GM12878 (cell line): ENCODE results near the gene ZNF506. TPM values are rescaled to one million over a fixed set of nuclear protein-coding genes. Genes with fewer than 3 reads are reported as not detected.

Source experiments
- BMI1 ChIP-seq: fragments of 450-650 bp; IDR thresholded peaks from 2 replicates; pipeline ENCODE4 v1.6.1; 2016; ENCODE audit warnings: mild to moderate bottlenecking, moderate library complexity, borderline replicate concordance
- SMAD1 ChIP-seq: fragments of 450-650 bp; IDR thresholded peaks from 2 replicates; pipeline ENCODE4 v1.6.1; 2018; ENCODE audit warnings: mild to moderate bottlenecking, low read depth; ENCODE audit not compliant: partially characterized antibody
- ZNF207 ChIP-seq: fragments of 450-650 bp; IDR thresholded peaks from 2 replicates; pipeline ENCODE4 v1.6.1; 2014; ENCODE audit warnings: antibody characterized with exemption, mild to moderate bottlenecking, borderline replicate concordance
- polyA plus RNA-seq, 11 experiments: library from polyadenylated mRNA; depleted of rRNA in 4 of 11; unstranded in 6 of 11; stranded (reverse) in 5 of 11; fragments of >200 nt; fragmentation: Nextera tagmentation in 4 of 11; fragmentation: Illumina TruSeq in 1 of 11; extraction: Ambion mirVana in 4 of 11; extraction: Trizol in 1 of 11; gene quantifications; 1 replicate in 1 of 11; 2 replicates in 10 of 11; pipeline versions ENCODE4 v1.2.1 to v1.2.3, GENCODE V29; 2011 to 2016; ENCODE audit warnings: inconsistent platforms in 2 of 11, missing spikeins in 2 of 11, low read depth in 1 of 11
- small RNA-seq: library from RNA; depleted of rRNA; stranded (forward); fragments of <200 nt; gene quantifications from one replicate; pipeline ENCODE3, GENCODE V24; 2014
- total RNA-seq, 4 experiments: library from RNA; depleted of rRNA in 3 of 4; stranded (reverse); fragments of >200 nt in 3 of 4; fragmentation: Illumina TruSeq in 1 of 4; extraction: Trizol in 1 of 4; gene quantifications; 2 replicates each; pipeline versions ENCODE4 v1.2.1 to v1.2.3, GENCODE V29; 2013 to 2021
- TF ChIP-seq, protein P1 (sequence below): fragments of 450-650 bp; IDR thresholded peaks from 2 replicates; pipeline ENCODE4 v1.6.1; 2016; ENCODE audit warnings: mild to moderate bottlenecking, moderate library complexity, borderline replicate concordance
- TF ChIP-seq, protein P2 (sequence below): fragments of 450-650 bp; formaldehyde crosslinking; IDR thresholded peaks from 2 replicates; pipeline ENCODE4 v1.5.0; 2022; ENCODE audit warnings: mild to moderate bottlenecking, missing genetic modification characterization
- TF ChIP-seq, protein P3 (sequence below): fragments of 450-650 bp; conservative IDR thresholded peaks from 2 replicates; pipeline ENCODE4 v1.6.1; 2017; ENCODE audit warnings: mild to moderate bottlenecking, moderate library complexity

ZNF506 gene
- total and polyA plus RNA-seq, 10 of the 15 experiments (the other 5 are each of a cell fraction or from before 2014, with no cell fraction given): 3.5 to 12.0 (median 7.9) TPM

GRCh38 chr19:19742773-19743172 lies 78.8 kb downstream of the ZNF506 start (continued):
- TF ChIP-seq, protein P1, sequence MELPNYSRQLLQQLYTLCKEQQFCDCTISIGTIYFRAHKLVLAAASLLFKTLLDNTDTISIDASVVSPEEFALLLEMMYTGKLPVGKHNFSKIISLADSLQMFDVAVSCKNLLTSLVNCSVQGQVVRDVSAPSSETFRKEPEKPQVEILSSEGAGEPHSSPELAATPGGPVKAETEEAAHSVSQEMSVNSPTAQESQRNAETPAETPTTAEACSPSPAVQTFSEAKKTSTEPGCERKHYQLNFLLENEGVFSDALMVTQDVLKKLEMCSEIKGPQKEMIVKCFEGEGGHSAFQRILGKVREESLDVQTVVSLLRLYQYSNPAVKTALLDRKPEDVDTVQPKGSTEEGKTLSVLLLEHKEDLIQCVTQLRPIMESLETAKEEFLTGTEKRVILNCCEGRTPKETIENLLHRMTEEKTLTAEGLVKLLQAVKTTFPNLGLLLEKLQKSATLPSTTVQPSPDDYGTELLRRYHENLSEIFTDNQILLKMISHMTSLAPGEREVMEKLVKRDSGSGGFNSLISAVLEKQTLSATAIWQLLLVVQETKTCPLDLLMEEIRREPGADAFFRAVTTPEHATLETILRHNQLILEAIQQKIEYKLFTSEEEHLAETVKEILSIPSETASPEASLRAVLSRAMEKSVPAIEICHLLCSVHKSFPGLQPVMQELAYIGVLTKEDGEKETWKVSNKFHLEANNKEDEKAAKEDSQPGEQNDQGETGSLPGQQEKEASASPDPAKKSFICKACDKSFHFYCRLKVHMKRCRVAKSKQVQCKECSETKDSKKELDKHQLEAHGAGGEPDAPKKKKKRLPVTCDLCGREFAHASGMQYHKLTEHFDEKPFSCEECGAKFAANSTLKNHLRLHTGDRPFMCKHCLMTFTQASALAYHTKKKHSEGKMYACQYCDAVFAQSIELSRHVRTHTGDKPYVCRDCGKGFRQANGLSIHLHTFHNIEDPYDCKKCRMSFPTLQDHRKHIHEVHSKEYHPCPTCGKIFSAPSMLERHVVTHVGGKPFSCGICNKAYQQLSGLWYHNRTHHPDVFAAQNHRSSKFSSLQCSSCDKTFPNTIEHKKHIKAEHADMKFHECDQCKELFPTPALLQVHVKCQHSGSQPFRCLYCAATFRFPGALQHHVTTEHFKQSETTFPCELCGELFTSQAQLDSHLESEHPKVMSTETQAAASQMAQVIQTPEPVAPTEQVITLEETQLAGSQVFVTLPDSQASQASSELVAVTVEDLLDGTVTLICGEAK: no peak
- TF ChIP-seq BMI1: no peak
- TF ChIP-seq, protein P2, sequence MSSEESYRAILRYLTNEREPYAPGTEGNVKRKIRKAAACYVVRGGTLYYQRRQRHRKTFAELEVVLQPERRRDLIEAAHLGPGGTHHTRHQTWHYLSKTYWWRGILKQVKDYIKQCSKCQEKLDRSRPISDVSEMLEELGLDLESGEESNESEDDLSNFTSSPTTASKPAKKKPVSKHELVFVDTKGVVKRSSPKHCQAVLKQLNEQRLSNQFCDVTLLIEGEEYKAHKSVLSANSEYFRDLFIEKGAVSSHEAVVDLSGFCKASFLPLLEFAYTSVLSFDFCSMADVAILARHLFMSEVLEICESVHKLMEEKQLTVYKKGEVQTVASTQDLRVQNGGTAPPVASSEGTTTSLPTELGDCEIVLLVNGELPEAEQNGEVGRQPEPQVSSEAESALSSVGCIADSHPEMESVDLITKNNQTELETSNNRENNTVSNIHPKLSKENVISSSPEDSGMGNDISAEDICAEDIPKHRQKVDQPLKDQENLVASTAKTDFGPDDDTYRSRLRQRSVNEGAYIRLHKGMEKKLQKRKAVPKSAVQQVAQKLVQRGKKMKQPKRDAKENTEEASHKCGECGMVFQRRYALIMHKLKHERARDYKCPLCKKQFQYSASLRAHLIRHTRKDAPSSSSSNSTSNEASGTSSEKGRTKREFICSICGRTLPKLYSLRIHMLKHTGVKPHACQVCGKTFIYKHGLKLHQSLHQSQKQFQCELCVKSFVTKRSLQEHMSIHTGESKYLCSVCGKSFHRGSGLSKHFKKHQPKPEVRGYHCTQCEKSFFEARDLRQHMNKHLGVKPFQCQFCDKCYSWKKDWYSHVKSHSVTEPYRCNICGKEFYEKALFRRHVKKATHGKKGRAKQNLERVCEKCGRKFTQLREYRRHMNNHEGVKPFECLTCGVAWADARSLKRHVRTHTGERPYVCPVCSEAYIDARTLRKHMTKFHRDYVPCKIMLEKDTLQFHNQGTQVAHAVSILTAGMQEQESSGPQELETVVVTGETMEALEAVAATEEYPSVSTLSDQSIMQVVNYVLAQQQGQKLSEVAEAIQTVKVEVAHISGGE (CRISPR knock-in tag): no peak
- no peak for TF ChIP-seq SMAD1
- TF ChIP-seq, protein P3, sequence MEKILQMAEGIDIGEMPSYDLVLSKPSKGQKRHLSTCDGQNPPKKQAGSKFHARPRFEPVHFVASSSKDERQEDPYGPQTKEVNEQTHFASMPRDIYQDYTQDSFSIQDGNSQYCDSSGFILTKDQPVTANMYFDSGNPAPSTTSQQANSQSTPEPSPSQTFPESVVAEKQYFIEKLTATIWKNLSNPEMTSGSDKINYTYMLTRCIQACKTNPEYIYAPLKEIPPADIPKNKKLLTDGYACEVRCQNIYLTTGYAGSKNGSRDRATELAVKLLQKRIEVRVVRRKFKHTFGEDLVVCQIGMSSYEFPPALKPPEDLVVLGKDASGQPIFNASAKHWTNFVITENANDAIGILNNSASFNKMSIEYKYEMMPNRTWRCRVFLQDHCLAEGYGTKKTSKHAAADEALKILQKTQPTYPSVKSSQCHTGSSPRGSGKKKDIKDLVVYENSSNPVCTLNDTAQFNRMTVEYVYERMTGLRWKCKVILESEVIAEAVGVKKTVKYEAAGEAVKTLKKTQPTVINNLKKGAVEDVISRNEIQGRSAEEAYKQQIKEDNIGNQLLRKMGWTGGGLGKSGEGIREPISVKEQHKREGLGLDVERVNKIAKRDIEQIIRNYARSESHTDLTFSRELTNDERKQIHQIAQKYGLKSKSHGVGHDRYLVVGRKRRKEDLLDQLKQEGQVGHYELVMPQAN: no peak
- no peak for TF ChIP-seq ZNF207

Small RNA genes within 50 kb of the gene (small RNA-seq; reads per million reads assigned to genes)
- gene AC011477.5: not detected

Other genes with a start within 250 kb of the ZNF506 start
Only the 7 nearest of the 9 such genes appear.
- 9.4 and 11.3 TPM in 2 replicates for gene LPAR2, start 193.5 kb downstream of the ZNF506 start, total RNA-seq (2014; rRNA removed)
- gene LPAR2, start 193.5 kb downstream of the ZNF506 start, total RNA-seq (2014; rRNA removed; fragmentation: Illumina TruSeq; extraction: Trizol): 5.0 and 6.3 TPM in 2 replicates
- 19.0 and 22.9 TPM in 2 replicates for gene LPAR2, start 193.5 kb downstream of the ZNF506 start, total RNA-seq (2021)
- gene LPAR2, start 193.5 kb downstream of the ZNF506 start, polyA plus RNA-seq (2011; rRNA removed): 6.6 and 9.0 TPM in 2 replicates
- 8.6 and 12.6 TPM in 2 replicates for gene LPAR2, start 193.5 kb downstream of the ZNF506 start, polyA plus RNA-seq (2014; fragmentation: Illumina TruSeq; extraction: Trizol)
- 1 to 10 TPM in 1 of 2 experiments, under 1 TPM in 1; 0.98 to 3.2 TPM for gene LPAR2, start 193.5 kb downstream of the ZNF506 start, polyA plus RNA-seq (2014; fragmentation: Nextera tagmentation; extraction: Ambion mirVana)
- 17.3 and 23.8 TPM in 2 replicates for gene LPAR2, start 193.5 kb downstream of the ZNF506 start, polyA plus RNA-seq (2014; rRNA removed)
- 10 to 100 TPM in 1 of 2 experiments, 1 to 10 TPM in 1; 8.5 to 12.0 TPM for gene LPAR2, start 193.5 kb downstream of the ZNF506 start, polyA plus RNA-seq (2016; fragmentation: Nextera tagmentation; extraction: Ambion mirVana)
- gene GMIP, start 178.1 kb downstream of the ZNF506 start, total RNA-seq (2014; rRNA removed): 35.1 and 39.6 TPM in 2 replicates
- gene GMIP, start 178.1 kb downstream of the ZNF506 start, total RNA-seq (2014; rRNA removed; fragmentation: Illumina TruSeq; extraction: Trizol): 10.9 and 11.9 TPM in 2 replicates
- 58.4 and 63.5 TPM in 2 replicates for gene GMIP, start 178.1 kb downstream of the ZNF506 start, total RNA-seq (2021)
- gene GMIP, start 178.1 kb downstream of the ZNF506 start, polyA plus RNA-seq (2011; rRNA removed): 6.0 and 10.0 TPM in 2 replicates
- 16.3 and 20.0 TPM in 2 replicates for gene GMIP, start 178.1 kb downstream of the ZNF506 start, polyA plus RNA-seq (2014; fragmentation: Illumina TruSeq; extraction: Trizol)
- gene GMIP, start 178.1 kb downstream of the ZNF506 start, polyA plus RNA-seq (2014; fragmentation: Nextera tagmentation; extraction: Ambion mirVana): 1 to 10 TPM; 1.5 to 2.8 TPM
- gene GMIP, start 178.1 kb downstream of the ZNF506 start, polyA plus RNA-seq (2014; rRNA removed): 32.9 and 39.9 TPM in 2 replicates
- 10 to 100 TPM; 24.7 to 30.9 TPM for gene GMIP, start 178.1 kb downstream of the ZNF506 start, polyA plus RNA-seq (2016; fragmentation: Nextera tagmentation; extraction: Ambion mirVana)
- 33.1 and 38.1 TPM in 2 replicates for gene ATP13A1, start 158.1 kb downstream of the ZNF506 start, total RNA-seq (2014; rRNA removed)
- gene ATP13A1, start 158.1 kb downstream of the ZNF506 start, total RNA-seq (2014; rRNA removed; fragmentation: Illumina TruSeq; extraction: Trizol): 12.9 and 17.4 TPM in 2 replicates
- gene ATP13A1, start 158.1 kb downstream of the ZNF506 start, total RNA-seq (2021): 90.3 and 91.0 TPM in 2 replicates
- gene ATP13A1, start 158.1 kb downstream of the ZNF506 start, polyA plus RNA-seq (2011; rRNA removed): 14.0 and 21.4 TPM in 2 replicates
- 13.1 and 21.1 TPM in 2 replicates for gene ATP13A1, start 158.1 kb downstream of the ZNF506 start, polyA plus RNA-seq (2014; fragmentation: Illumina TruSeq; extraction: Trizol)
- 1 to 10 TPM in 1 of 2 experiments, under 1 TPM in 1; 0.37 to 1.4 TPM for gene ATP13A1, start 158.1 kb downstream of the ZNF506 start, polyA plus RNA-seq (2014; fragmentation: Nextera tagmentation; extraction: Ambion mirVana)
- 51.7 and 68.6 TPM in 2 replicates for gene ATP13A1, start 158.1 kb downstream of the ZNF506 start, polyA plus RNA-seq (2014; rRNA removed)
- 10 to 100 TPM; 67.8 to 74.3 TPM for gene ATP13A1, start 158.1 kb downstream of the ZNF506 start, polyA plus RNA-seq (2016; fragmentation: Nextera tagmentation; extraction: Ambion mirVana)
- gene ZNF101, start 152.9 kb downstream of the ZNF506 start, total RNA-seq (2014; rRNA removed): 16.9 and 20.9 TPM in 2 replicates
- 25.1 and 28.0 TPM in 2 replicates for gene ZNF101, start 152.9 kb downstream of the ZNF506 start, total RNA-seq (2014; rRNA removed; fragmentation: Illumina TruSeq; extraction: Trizol)
- gene ZNF101, start 152.9 kb downstream of the ZNF506 start, total RNA-seq (2021): 22.2 and 22.8 TPM in 2 replicates
- gene ZNF101, start 152.9 kb downstream of the ZNF506 start, polyA plus RNA-seq (2011; rRNA removed): 40.5 and 71.0 TPM in 2 replicates
- 19.3 and 24.1 TPM in 2 replicates for gene ZNF101, start 152.9 kb downstream of the ZNF506 start, polyA plus RNA-seq (2014; fragmentation: Illumina TruSeq; extraction: Trizol)
- 10 to 100 TPM; 20.4 to 21.3 TPM for gene ZNF101, start 152.9 kb downstream of the ZNF506 start, polyA plus RNA-seq (2014; fragmentation: Nextera tagmentation; extraction: Ambion mirVana)
- 15.2 and 15.9 TPM in 2 replicates for gene ZNF101, start 152.9 kb downstream of the ZNF506 start, polyA plus RNA-seq (2014; rRNA removed)
- 10 to 100 TPM; 16.3 to 17.1 TPM for gene ZNF101, start 152.9 kb downstream of the ZNF506 start, polyA plus RNA-seq (2016; fragmentation: Nextera tagmentation; extraction: Ambion mirVana)
- 4.6 and 5.0 TPM in 2 replicates for gene ZNF14, start 88.6 kb downstream of the ZNF506 start, total RNA-seq (2014; rRNA removed)
- gene ZNF14, start 88.6 kb downstream of the ZNF506 start, total RNA-seq (2014; rRNA removed; fragmentation: Illumina TruSeq; extraction: Trizol): 6.7 and 7.1 TPM in 2 replicates
- 3.1 and 3.3 TPM in 2 replicates for gene ZNF14, start 88.6 kb downstream of the ZNF506 start, total RNA-seq (2021)
- gene ZNF14, start 88.6 kb downstream of the ZNF506 start, polyA plus RNA-seq (2011; rRNA removed): 5.5 and 8.9 TPM in 2 replicates
- 4.6 and 6.4 TPM in 2 replicates for gene ZNF14, start 88.6 kb downstream of the ZNF506 start, polyA plus RNA-seq (2014; fragmentation: Illumina TruSeq; extraction: Trizol)
- 1 to 10 TPM; 3.1 to 3.8 TPM for gene ZNF14, start 88.6 kb downstream of the ZNF506 start, polyA plus RNA-seq (2014; fragmentation: Nextera tagmentation; extraction: Ambion mirVana)
- 2.5 and 2.8 TPM in 2 replicates for gene ZNF14, start 88.6 kb downstream of the ZNF506 start, polyA plus RNA-seq (2014; rRNA removed)
- gene ZNF14, start 88.6 kb downstream of the ZNF506 start, polyA plus RNA-seq (2016; fragmentation: Nextera tagmentation; extraction: Ambion mirVana): 1 to 10 TPM; 6.7 to 7.2 TPM
- 5.1 and 6.0 TPM in 2 replicates for gene ZNF253, start 44.1 kb upstream of the ZNF506 start, total RNA-seq (2014; rRNA removed)
- gene ZNF253, start 44.1 kb upstream of the ZNF506 start, total RNA-seq (2014; rRNA removed; fragmentation: Illumina TruSeq; extraction: Trizol): 7.3 and 7.8 TPM in 2 replicates
- 3.7 and 4.8 TPM in 2 replicates for gene ZNF253, start 44.1 kb upstream of the ZNF506 start, total RNA-seq (2021)
- gene ZNF253, start 44.1 kb upstream of the ZNF506 start, polyA plus RNA-seq (2011; rRNA removed): 4.4 and 6.5 TPM in 2 replicates
- 6.9 and 11.1 TPM in 2 replicates for gene ZNF253, start 44.1 kb upstream of the ZNF506 start, polyA plus RNA-seq (2014; fragmentation: Illumina TruSeq; extraction: Trizol)
- 1 to 10 TPM; 2.6 to 3.3 TPM for gene ZNF253, start 44.1 kb upstream of the ZNF506 start, polyA plus RNA-seq (2014; fragmentation: Nextera tagmentation; extraction: Ambion mirVana)
- gene ZNF253, start 44.1 kb upstream of the ZNF506 start, polyA plus RNA-seq (2014; rRNA removed): 1.8 and 3.1 TPM in 2 replicates
- gene ZNF253, start 44.1 kb upstream of the ZNF506 start, polyA plus RNA-seq (2016; fragmentation: Nextera tagmentation; extraction: Ambion mirVana): 1 to 10 TPM; 7.7 to 8.9 TPM
- 1.1 and 2.0 TPM in 2 replicates for gene ZNF93, start 79.2 kb upstream of the ZNF506 start, total RNA-seq (2014; rRNA removed)
- 2.1 and 2.6 TPM in 2 replicates for gene ZNF93, start 79.2 kb upstream of the ZNF506 start, total RNA-seq (2014; rRNA removed; fragmentation: Illumina TruSeq; extraction: Trizol)
- gene ZNF93, start 79.2 kb upstream of the ZNF506 start, total RNA-seq (2021): 0.58 and 0.77 TPM in 2 replicates
- 7.9 and 8.8 TPM in 2 replicates for gene ZNF93, start 79.2 kb upstream of the ZNF506 start, polyA plus RNA-seq (2011; rRNA removed)
- gene ZNF93, start 79.2 kb upstream of the ZNF506 start, polyA plus RNA-seq (2014; fragmentation: Illumina TruSeq; extraction: Trizol): 2.0 and 2.2 TPM in 2 replicates
- 1 to 10 TPM; 1.4 to 1.9 TPM for gene ZNF93, start 79.2 kb upstream of the ZNF506 start, polyA plus RNA-seq (2014; fragmentation: Nextera tagmentation; extraction: Ambion mirVana)
- 0.70 and 2.0 TPM in 2 replicates for gene ZNF93, start 79.2 kb upstream of the ZNF506 start, polyA plus RNA-seq (2014; rRNA removed)
- 1 to 10 TPM; 2.4 to 3.0 TPM for gene ZNF93, start 79.2 kb upstream of the ZNF506 start, polyA plus RNA-seq (2016; fragmentation: Nextera tagmentation; extraction: Ambion mirVana)